Skin of body (tissue), 2 donors: ENCODE results near the gene FAM156A. TPM values are rescaled to one million over a fixed set of nuclear protein-coding genes. Genes with fewer than 3 reads are reported as not detected.
"Not testable (repeated sequence)": the region's sequence is repeated elsewhere in the genome, so short reads cannot be mapped to it uniquely, and the experiment has no call there.

Source experiments
- DNase-seq: peaks from one replicate; lab custom pipeline; 2025; lab: John Stamatoyannopoulos, UW
- total RNA-seq: library from RNA; depleted of rRNA; stranded (reverse); fragments of >200 nt; gene quantifications from one replicate; pipeline ENCODE4 v1.2.3, GENCODE V29; 2014

The FAM156A gene
- total RNA-seq, 1 donor from 2014 or later, result 26.0 TPM

DNA sequence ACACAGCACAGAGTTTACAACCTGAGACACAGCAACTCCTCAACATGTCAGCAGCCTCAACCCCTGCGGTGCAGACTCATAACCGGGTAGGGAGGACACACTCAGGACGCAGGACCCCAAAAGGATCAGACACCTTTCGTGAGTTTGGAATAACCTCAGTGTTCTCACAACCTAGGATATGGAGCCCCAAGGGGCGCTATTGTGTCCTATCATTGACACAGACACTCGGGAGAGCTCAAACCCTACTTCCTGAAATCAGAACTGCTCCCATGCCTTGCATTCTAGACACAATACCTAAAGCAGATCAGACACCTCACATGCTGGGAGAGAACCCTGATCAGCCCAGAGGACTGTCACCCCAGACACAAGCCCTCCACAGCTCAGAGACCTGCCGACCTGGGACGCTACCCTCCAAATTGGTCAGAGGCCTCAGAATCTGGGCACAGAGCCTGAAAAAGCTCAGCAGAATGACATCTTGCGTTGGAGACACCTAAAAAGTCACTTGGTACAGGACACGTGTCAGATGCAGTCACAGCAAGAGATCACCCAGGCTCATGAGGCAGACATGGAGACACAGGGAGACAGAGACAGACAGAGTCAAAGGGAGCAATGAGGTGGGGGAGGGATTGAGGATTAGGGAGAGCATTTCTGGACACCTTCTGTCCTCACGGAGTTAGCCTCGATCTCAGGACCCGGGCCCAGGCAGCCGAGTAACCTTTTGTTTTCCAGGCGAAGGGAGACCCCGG is 8.8 kb upstream of the FAM156A start:
- DNase-seq, result not testable (repeated sequence)

DNA sequence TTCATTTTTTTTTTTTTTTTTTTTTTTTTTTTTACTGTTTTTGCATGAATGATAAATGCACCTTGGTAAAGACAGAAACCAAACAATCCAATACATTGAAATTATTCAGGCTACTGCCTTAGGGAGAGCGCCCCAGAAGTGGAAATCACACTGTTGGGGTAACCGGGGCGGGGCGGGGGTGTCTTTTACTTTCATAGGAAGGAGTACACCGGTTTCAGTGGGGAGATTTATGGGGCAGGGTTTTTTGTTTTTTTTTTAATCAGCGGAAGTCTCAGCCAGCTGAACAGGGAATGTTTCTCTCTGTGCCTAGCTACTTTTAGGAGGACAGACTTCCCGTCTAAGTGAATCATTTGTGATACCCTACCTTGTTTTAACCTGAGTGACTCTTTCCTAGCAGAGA is 643 bp upstream of the FAM156A start:
- DNase-seq, result not testable (repeated sequence)

DNA sequence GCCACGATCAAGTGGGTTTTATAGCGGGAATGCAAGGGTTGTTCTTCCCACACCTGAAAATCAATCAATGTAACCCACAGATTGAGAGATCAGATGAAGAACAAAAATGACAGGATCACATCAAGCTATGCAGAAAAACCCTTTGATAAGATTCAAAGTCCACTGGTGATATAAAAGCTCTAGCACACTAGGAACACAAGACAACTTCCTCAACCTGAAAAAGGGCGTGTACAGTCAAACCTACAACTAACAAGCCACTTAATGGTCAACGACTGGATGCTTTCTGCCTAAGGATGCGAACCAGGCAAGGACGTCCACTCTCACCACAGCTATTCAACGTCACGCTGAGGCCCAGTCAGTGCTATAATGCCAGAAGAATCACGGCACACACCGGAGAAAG is 8.4 kb downstream of the FAM156A start:
- not testable (repeated sequence) for DNase-seq

DNA sequence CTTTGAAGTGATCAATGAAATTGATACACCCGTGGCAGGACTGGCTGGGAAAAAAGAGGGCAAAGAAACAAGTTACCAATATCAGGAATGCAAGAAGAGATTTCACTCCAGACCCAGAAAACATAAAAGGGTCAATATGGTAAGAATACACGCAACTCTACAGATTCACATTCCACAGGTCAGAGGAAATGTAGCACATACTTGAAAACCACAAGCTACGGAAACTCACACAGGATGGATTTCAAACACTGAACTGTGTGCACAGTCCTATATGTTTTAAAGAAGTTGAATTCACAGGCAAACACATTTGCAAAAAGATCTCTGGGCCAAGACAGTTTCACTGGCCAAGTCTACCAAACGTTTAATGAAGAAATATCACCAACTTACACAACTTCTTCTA is 9.0 kb downstream of the FAM156A start:
- not testable (repeated sequence) for DNase-seq

DNA sequence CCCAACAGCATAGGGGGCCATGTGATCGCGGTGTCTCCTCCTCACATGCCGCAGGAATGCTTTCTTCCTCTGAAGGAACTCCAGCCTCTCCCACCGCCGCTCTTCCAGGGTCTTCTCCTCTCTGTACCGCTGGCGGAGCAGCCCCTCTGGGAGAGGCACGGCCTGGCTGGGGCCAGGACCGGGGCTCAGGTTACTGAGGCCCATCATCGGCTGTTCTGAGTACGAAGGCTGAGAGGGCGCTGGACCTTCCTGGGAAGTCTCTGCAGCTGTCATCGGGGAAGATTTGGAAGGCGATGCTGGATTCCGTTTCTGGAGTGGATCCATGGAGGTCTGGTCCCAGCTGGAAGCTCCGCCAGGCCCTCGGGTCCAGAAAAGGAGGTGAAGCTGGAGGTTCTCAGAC is 10.1 kb downstream of the FAM156A start:
- DNase-seq, result not testable (repeated sequence)

DNA sequence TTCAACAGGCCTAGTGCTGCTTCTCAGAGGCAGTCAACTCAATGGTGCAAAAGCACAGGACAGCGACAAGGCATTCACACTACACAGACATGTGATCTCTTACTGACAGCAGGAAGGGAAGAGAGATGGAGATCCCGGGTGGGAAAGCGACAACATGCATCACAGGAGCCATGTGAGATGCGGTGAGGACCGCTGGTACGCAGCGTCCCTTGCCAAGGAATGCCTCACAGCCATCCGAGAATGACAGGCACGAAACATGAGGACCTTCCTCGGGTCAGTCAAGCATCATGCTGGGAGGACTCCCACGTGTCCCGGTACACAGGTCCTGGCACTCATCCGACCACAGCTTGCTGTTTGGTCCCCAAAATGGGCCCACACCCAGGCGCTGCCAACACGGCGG is 10.8 kb downstream of the FAM156A start:
- DNase-seq, result not testable (repeated sequence)

DNA sequence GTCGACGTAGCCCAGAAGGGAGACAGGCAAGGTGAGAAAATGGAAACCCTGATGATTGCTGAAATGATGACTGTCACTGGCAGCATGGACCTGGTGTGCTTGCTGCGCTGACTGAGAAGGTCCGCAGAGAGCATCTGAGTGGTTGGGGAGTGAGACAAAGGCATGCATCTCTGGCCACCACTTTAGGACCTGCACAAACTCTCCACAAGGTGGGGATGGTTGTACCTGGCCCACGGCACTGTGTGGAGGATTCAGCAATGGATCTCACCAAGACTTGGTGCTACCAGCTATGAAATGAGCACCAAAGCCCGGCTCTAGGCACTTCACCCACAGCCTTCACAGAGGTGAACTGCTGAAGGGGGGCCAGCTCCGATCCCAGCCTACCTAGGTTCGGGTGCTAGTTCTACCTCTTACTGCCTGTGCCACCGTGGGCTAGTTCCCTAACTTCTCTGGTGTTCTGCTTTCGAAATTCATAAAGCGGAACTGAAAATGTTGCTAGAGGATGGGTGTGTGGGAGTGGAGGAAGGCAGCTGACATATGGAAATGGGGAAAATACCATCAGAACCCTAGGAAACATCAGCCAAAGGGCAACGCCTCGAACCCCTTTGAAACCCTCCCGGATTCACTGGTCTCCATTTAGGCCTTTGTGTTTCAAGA is 12.4 kb downstream of the FAM156A start:
- DNase-seq, result not testable (repeated sequence)

DNA sequence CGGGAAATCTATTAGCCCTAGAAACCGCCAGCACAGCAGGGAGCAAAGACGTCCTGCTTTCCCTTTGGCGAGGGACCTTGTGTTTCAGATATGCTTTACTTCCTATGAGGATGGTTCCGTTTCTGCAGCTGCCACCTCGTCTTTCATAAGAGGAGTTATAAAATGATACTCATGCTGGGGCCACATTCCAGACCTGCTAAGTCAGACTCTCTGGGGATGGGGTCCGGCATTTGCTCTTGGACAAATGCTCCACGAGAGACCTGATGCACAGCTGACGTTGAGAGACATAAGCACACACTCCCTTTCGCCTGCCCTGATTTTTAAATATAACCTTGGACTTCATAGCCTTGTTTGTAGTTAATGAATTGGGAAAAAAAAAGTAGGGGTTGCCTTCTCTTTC is 16.6 kb downstream of the FAM156A start:
- DNase-seq, result not testable (repeated sequence)

DNA sequence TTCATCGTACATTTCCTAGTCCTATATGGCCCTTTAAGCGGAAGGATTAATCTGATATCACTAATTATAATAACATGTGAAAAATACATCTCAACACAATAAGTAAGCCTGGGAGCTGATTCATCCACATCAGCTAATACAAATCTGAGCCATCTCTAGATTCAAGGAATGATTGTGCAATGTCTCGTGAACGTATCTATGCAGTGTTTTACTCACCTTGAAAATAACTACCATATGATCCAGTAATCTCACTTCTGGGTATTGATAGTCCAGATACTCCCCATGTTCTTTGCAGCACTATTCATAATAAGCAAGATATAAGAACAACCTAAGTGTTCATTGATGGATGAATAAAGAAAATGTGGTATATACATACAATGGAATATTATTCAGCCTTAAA is 17.6 kb downstream of the FAM156A start:
- DNase-seq, result not testable (repeated sequence)

DNA sequence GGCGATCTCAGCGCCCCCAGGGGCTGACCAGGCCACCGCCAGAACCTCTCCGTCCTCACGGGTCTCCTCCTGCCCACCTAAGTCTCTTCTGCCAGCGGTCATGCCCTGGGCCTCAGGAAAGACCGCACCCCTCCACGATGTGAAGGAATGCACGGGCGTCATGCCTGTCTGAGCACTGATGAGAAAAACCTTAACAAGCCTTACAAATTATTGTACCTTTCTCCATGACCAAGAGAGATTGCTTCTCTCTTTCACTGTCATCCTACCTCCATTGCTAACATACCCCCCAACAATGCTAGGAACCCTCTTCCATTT is 22.9 kb downstream of the FAM156A start:
- not testable (repeated sequence) for DNase-seq

DNA sequence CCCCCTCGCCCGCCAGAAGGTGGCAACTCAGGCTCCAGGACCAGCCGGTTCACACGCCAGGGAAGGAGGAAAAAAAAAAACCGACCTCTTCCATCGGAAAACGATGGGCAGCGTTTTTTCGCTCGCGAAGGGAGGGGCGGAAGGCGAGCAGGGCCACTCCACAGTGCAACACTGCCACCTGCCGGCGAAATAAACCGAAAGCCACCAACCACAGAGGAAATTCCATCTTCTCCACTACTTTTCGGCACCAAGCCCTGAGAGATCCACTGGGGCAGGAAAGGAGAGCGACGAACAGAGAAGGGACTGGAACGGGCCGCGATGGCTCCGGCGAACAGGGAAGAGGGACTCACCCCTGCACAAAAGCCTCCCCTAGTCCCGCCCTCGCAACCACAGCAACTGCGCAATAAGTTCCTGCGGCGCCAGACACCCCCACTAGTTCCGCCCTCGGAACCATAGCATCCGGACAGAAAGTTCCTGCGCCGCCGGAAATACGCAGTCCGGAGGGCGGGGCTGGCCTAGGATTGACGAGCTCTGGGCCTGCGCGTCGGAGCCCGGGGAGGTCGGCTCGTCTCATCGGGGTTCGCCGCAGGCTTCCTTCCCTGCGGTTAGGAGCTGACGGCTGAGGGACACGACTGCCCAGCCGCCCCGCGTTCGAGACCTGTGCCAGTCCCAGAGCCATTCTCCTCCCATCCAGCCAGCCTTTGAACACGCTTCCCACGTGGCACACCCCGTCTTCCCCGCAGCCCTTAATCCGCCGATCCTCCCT is 23.4 kb downstream of the FAM156A start:
- peak; percentile 92 for DNase-seq

DNA sequence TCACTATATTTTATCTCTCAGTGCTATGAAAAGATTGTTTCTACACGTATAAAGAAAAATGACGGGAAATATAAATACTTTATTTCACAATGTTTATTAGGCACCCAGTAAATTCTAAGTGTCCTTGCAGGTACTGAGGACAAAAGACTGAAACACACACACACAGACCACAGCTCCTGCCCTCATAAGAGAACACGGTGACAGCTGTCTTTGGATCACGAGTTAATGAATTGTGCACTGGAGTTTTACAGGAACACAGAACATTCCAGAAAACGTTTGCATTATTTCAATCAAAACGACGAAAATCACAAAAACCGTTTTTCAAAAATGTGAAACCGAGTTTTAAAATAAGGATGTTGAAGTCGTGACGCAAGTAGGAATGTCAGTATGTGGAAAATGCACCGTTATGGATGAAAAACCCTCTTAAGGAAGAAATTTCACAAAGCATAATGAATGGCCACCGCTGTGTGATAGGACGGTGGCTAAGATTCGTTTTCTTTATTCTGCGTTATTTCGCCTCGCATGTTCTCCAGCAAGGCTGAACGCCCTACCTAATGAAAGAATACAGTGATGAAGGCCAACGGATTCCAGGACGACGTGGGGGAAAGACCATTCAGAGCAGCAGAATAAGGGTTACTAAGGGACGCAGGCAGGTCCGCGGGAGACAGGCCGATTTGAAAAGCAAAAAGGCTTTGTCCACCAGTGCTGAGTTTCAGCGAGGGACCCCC is 24.2 kb downstream of the FAM156A start:
- no peak for DNase-seq

DNA sequence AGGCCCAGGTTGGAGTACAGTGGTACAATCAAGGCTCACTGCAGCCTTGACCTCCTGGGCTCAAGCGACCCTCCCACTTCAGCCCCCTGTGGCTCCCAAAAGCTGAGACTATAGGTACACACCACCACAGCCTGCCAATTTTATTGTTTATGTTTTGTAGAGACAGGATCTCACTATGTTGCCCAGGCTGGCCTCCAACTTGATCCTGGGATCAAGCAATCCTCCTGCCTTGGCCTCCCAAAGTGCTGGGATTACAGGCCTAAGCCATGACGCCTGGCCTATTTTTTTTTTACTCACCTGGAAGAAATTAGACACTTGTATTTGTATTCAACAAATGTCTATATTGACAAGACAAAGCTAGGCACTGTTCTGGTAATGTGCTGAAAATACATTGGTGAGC is 25.1 kb downstream of the FAM156A start:
- DNase-seq, result no peak

DNA sequence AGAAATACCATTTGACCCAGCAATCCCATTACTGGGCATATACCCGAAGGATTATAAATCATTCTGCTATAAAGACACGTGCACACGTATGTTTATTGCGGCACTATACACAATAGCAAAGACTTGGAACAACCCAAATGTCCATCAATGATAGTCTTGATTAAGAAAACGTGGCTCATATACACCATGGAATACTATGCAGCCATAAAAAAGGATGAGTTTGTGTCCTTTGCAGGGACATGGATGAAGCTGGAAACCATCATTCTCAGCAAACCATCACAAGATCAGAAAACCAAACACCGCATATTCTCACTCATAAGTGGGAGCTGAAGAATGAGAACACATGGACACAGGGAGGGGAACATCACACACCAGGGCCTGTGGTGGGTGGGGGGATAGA is 28.1 kb downstream of the FAM156A start:
- not testable (repeated sequence) for DNase-seq

DNA sequence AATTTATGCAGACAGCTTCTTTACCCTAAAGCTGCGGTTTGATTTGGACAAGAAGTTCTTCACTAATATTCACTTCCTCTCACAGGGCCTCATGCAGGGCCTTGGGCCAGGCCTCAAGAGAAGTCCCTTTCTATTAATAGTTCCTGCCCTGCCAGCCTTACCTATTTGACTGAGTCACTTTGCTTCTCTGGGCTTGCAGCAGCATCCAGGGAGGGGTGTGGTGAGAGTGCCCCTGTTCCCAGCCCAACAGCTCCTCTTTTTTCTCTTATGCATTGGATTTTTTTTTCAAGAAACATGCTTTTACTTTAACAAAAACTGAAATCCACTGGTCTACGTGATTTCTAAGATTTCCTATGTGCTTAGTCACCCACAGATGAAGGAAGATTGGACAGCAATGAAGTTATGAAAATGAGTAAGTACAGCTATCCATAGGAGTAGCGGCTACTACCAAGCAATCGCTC is 34.5 kb downstream of the FAM156A start:
- DNase-seq, result no peak

DNA sequence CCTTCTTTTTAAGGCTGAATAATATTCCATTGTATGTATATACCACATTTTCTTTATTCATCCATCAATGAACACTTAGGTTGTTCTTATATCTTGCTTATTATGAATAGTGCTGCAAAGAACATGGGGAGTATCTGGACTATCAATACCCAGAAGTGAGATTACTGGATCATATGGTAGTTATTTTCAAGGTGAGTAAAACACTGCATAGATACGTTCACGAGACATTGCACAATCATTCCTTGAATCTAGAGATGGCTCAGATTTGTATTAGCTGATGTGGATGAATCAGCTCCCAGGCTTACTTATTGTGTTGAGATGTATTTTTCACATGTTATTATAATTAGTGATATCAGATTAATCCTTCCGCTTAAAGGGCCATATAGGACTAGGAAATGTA is 43.6 kb downstream of the FAM156A start:
- DNase-seq, result not testable (repeated sequence)

DNA sequence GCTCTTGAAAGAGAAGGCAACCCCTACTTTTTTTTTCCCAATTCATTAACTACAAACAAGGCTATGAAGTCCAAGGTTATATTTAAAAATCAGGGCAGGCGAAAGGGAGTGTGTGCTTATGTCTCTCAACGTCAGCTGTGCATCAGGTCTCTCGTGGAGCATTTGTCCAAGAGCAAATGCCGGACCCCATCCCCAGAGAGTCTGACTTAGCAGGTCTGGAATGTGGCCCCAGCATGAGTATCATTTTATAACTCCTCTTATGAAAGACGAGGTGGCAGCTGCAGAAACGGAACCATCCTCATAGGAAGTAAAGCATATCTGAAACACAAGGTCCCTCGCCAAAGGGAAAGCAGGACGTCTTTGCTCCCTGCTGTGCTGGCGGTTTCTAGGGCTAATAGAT is 44.6 kb downstream of the FAM156A start:
- DNase-seq, result not testable (repeated sequence)

DNA sequence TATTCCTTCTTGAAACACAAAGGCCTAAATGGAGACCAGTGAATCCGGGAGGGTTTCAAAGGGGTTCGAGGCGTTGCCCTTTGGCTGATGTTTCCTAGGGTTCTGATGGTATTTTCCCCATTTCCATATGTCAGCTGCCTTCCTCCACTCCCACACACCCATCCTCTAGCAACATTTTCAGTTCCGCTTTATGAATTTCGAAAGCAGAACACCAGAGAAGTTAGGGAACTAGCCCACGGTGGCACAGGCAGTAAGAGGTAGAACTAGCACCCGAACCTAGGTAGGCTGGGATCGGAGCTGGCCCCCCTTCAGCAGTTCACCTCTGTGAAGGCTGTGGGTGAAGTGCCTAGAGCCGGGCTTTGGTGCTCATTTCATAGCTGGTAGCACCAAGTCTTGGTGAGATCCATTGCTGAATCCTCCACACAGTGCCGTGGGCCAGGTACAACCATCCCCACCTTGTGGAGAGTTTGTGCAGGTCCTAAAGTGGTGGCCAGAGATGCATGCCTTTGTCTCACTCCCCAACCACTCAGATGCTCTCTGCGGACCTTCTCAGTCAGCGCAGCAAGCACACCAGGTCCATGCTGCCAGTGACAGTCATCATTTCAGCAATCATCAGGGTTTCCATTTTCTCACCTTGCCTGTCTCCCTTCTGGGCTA is 48.9 kb downstream of the FAM156A start:
- DNase-seq, result not testable (repeated sequence)

DNA sequence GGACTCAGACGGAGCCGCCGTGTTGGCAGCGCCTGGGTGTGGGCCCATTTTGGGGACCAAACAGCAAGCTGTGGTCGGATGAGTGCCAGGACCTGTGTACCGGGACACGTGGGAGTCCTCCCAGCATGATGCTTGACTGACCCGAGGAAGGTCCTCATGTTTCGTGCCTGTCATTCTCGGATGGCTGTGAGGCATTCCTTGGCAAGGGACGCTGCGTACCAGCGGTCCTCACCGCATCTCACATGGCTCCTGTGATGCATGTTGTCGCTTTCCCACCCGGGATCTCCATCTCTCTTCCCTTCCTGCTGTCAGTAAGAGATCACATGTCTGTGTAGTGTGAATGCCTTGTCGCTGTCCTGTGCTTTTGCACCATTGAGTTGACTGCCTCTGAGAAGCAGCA is 50.4 kb downstream of the FAM156A start:
- not testable (repeated sequence) for DNase-seq

DNA sequence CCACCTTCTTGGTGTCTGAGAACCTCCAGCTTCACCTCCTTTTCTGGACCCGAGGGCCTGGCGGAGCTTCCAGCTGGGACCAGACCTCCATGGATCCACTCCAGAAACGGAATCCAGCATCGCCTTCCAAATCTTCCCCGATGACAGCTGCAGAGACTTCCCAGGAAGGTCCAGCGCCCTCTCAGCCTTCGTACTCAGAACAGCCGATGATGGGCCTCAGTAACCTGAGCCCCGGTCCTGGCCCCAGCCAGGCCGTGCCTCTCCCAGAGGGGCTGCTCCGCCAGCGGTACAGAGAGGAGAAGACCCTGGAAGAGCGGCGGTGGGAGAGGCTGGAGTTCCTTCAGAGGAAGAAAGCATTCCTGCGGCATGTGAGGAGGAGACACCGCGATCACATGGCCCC is 51.2 kb downstream of the FAM156A start:
- DNase-seq, result not testable (repeated sequence)

DNA sequence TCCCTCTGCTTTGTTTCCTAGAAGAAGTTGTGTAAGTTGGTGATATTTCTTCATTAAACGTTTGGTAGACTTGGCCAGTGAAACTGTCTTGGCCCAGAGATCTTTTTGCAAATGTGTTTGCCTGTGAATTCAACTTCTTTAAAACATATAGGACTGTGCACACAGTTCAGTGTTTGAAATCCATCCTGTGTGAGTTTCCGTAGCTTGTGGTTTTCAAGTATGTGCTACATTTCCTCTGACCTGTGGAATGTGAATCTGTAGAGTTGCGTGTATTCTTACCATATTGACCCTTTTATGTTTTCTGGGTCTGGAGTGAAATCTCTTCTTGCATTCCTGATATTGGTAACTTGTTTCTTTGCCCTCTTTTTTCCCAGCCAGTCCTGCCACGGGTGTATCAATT is 52.2 kb downstream of the FAM156A start:
- DNase-seq, result not testable (repeated sequence)
